WTC11 (cell line): ENCODE measurements around the gene SEMA7A.

Experiments
- ATF1 ChIP-seq: sonication (generic); formaldehyde crosslinking; IDR thresholded peaks from 2 replicates; pipeline ENCODE4 v1.8.1; 2023; ENCODE audit warnings: mild to moderate bottlenecking, moderate library complexity, missing genetic modification reagents
- ETV6 ChIP-seq: sonication (generic); formaldehyde crosslinking; IDR thresholded peaks from 2 replicates; pipeline ENCODE4 v1.8.1; 2022; ENCODE audit warnings: mild to moderate bottlenecking, missing genetic modification reagents
- FOXK1 ChIP-seq: sonication (generic); formaldehyde crosslinking; IDR thresholded peaks from 2 replicates; pipeline ENCODE4 v1.8.0; 2022; ENCODE audit warnings: mild to moderate bottlenecking, moderate library complexity, missing genetic modification reagents
- ZBTB21 ChIP-seq: sonication (generic); formaldehyde crosslinking; IDR thresholded peaks from 2 replicates; pipeline ENCODE4 v1.8.1; 2023; ENCODE audit warnings: mild to moderate bottlenecking, missing genetic modification reagents, borderline replicate concordance
- ZNF121 ChIP-seq: sonication (generic); formaldehyde crosslinking; IDR thresholded peaks from 2 replicates; pipeline ENCODE4 v1.8.0; 2023; ENCODE audit warnings: missing genetic modification reagents
- TF ChIP-seq, protein P1 (sequence below): sonication (generic); formaldehyde crosslinking; IDR thresholded peaks from 2 replicates; pipeline ENCODE4 v1.8.0; 2022; ENCODE audit warnings: missing genetic modification reagents

DNA sequence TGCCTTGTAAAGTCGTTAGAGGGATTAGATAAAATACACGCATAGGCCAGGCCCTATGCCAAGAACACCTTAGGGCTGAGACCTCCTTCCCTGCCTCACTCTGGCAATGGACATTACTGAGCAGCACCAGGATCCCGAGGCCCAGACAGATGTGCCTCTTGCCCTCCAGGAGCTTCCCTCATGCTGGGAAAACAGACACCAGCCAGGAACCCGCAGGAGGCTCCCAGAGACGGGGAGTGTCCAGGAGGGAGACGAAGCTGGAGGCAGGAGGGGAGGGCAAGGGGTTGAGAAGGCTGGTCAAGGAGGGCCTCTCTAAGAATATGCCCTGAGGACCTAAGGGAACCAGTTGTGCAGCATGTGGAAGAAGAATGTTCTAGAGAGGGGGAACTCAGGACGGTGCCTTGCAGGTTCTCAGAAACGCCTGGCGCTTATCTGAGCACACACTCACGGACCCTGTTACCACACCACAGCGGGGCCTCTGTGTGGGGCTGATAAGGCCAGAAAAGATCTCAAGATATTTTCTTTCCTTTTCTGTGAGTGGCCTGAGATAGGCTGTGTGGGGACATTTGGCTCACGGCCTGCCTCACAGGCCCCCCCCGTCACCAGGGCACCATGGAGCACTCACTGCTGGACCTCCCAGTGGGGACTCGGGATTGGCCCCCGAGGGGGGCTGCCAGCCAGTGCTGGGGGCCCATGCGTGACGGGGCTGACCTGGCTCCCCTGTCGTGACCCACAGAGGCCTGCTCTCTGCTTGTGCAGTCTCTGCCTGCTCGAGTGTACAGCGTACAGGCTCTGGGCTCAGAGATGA lies 44.3 kb downstream of the SEMA7A start:
- no peak for TF ChIP-seq FOXK1 (CRISPR knock-in tag)
- no peak for TF ChIP-seq ZNF121 (CRISPR knock-in tag)
- no peak for TF ChIP-seq ATF1 (CRISPR knock-in tag)
- TF ChIP-seq ETV6, result no peak
- no peak for TF ChIP-seq ZBTB21 (CRISPR knock-in tag)
- TF ChIP-seq, protein P1, sequence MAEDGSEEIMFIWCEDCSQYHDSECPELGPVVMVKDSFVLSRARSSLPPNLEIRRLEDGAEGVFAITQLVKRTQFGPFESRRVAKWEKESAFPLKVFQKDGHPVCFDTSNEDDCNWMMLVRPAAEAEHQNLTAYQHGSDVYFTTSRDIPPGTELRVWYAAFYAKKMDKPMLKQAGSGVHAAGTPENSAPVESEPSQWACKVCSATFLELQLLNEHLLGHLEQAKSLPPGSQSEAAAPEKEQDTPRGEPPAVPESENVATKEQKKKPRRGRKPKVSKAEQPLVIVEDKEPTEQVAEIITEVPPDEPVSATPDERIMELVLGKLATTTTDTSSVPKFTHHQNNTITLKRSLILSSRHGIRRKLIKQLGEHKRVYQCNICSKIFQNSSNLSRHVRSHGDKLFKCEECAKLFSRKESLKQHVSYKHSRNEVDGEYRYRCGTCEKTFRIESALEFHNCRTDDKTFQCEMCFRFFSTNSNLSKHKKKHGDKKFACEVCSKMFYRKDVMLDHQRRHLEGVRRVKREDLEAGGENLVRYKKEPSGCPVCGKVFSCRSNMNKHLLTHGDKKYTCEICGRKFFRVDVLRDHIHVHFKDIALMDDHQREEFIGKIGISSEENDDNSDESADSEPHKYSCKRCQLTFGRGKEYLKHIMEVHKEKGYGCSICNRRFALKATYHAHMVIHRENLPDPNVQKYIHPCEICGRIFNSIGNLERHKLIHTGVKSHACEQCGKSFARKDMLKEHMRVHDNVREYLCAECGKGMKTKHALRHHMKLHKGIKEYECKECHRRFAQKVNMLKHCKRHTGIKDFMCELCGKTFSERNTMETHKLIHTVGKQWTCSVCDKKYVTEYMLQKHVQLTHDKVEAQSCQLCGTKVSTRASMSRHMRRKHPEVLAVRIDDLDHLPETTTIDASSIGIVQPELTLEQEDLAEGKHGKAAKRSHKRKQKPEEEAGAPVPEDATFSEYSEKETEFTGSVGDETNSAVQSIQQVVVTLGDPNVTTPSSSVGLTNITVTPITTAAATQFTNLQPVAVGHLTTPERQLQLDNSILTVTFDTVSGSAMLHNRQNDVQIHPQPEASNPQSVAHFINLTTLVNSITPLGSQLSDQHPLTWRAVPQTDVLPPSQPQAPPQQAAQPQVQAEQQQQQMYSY (CRISPR knock-in tag), result no peak
